ENCODE results near the gene TRAF2. TPM values are rescaled to one million over a fixed set of nuclear protein-coding genes. Genes with fewer than 3 reads are reported as not detected.

TRAF2 gene
- total RNA-seq, 4 donors from 2014 or later: 5.0 to 10.8 (median 10.6) TPM

DNA sequence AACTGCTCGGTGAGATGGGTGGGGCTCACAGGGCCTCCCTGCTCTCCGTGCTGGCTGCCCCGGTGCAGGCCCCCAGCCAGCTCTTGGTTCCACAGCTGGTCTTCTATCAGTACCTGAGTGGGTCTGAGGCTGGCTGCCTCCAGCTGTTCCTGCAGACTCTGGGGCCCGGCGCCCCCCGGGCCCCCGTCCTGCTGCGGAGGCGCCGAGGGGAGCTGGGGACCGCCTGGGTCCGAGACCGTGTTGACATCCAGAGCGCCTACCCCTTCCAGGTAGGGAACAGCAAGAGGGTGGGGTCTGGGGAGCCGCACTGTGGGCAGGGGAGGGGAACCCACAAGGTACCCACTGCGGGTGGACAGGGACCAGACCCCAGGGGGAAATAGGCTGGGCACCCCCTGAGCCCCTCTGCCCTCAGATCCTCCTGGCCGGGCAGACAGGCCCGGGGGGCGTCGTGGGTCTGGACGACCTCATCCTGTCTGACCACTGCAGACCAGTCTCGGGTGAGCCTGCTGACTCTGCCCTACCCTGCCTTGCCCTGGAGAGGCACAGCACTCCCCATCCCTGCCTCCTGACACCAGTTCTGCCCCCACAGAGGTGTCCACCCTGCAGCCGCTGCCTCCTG lies 31.4 kb upstream of the TRAF2 start:
- TF ChIP-seq EP300 (IDR thresholded peaks at IDR 0.05) (no peak), POLR2A (IDR thresholded peaks at IDR 0.05) (no peak)
- TF ChIP-seq, protein P1, sequence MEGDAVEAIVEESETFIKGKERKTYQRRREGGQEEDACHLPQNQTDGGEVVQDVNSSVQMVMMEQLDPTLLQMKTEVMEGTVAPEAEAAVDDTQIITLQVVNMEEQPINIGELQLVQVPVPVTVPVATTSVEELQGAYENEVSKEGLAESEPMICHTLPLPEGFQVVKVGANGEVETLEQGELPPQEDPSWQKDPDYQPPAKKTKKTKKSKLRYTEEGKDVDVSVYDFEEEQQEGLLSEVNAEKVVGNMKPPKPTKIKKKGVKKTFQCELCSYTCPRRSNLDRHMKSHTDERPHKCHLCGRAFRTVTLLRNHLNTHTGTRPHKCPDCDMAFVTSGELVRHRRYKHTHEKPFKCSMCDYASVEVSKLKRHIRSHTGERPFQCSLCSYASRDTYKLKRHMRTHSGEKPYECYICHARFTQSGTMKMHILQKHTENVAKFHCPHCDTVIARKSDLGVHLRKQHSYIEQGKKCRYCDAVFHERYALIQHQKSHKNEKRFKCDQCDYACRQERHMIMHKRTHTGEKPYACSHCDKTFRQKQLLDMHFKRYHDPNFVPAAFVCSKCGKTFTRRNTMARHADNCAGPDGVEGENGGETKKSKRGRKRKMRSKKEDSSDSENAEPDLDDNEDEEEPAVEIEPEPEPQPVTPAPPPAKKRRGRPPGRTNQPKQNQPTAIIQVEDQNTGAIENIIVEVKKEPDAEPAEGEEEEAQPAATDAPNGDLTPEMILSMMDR (IDR thresholded peaks at IDR 0.05): no peak
- 67 to 83% methylated on average over 11 to 13 of the region's 23 CpGs for WGBS, 2 donors
- Histone ChIP-seq H3K4me3 (no peak overlapping the region), H3K9me3 (no peaks in the 10 kb centered on the region), H3K27ac (no peak overlapping the region), H3K36me3 (peaks cover 0 to 32% (median 0%) of the 10 kb centered on the region in 3 donors), H3K4me1 (peaks cover 0 to 44% (median 14%) of the 10 kb centered on the region in 4 donors), H3K27me3 (no peaks in the 10 kb centered on the region)
- DNase-seq (ENCODE audit: low spot score in 2 of 2): no peak

GRCh38 chr9:136855461-136856078 lies 30.7 kb upstream of the TRAF2 start:
- Histone ChIP-seq H3K27me3 (no peaks in the 10 kb centered on the region), H3K27ac (no peak overlapping the region), H3K9me3 (no peaks in the 10 kb centered on the region), H3K4me3 (no peak overlapping the region), H3K4me1 (peaks cover 0 to 39% (median 8%) of the 10 kb centered on the region in 4 donors), H3K36me3 (peaks cover 0 to 33% (median 0%) of the 10 kb centered on the region in 3 donors)
- TF ChIP-seq, protein P1 (IDR thresholded peaks at IDR 0.05): no peak
- no peak for TF ChIP-seq POLR2A (IDR thresholded peaks at IDR 0.05)
- TF ChIP-seq EP300 (IDR thresholded peaks at IDR 0.05): no peak
- no peak for DNase-seq (ENCODE audit: low spot score in 2 of 2)
- 47 to 63% methylated on average over 5 to 18 of the region's 26 CpGs for WGBS, 2 donors

- no peaks in the 10 kb centered on the region for H3K9me3 ChIP-seq
- 29 to 76% methylated on average over 1 to 10 of the region's 15 CpGs for WGBS, 2 donors
- H3K4me3 ChIP-seq: no peak overlapping the region
- TF ChIP-seq, protein P1 (IDR thresholded peaks at IDR 0.05): no peak
- TF ChIP-seq POLR2A (IDR thresholded peaks at IDR 0.05): no peak
- TF ChIP-seq EP300 (IDR thresholded peaks at IDR 0.05): no peak
- peaks cover 0 to 35% (median 7%) of the 10 kb centered on the region in 4 donors for H3K4me1 ChIP-seq
- no peaks in the 10 kb centered on the region for H3K27me3 ChIP-seq
- no peak for DNase-seq (ENCODE audit: low spot score in 2 of 2)
- H3K36me3 ChIP-seq: peaks cover 0 to 33% (median 0%) of the 10 kb centered on the region in 3 donors
- H3K27ac ChIP-seq: no peak overlapping the region
These were observed 30.2 kb upstream of the TRAF2 start for GRCh38 chr9:136856079-136856476.

- TF ChIP-seq POLR2A (IDR thresholded peaks at IDR 0.05) (no peak), EP300 (IDR thresholded peaks at IDR 0.05) (no peak)
- TF ChIP-seq, protein P1 (IDR thresholded peaks at IDR 0.05): no peak
- Histone ChIP-seq H3K36me3 (peaks cover 0 to 33% (median 0%) of the 10 kb centered on the region in 3 donors), H3K4me1 (peaks cover 0 to 35% (median 7%) of the 10 kb centered on the region in 4 donors), H3K4me3 (no peak overlapping the region), H3K27ac (no peak overlapping the region), H3K27me3 (no peaks in the 10 kb centered on the region), H3K9me3 (no peaks in the 10 kb centered on the region)
- 77 to 81% methylated on average over 9 to 14 of the region's 14 CpGs for WGBS, 2 donors
- no peak for DNase-seq (ENCODE audit: low spot score in 2 of 2)
These were observed 29.7 kb upstream of the TRAF2 start for GRCh38 chr9:136856541-136857141.

DNA sequence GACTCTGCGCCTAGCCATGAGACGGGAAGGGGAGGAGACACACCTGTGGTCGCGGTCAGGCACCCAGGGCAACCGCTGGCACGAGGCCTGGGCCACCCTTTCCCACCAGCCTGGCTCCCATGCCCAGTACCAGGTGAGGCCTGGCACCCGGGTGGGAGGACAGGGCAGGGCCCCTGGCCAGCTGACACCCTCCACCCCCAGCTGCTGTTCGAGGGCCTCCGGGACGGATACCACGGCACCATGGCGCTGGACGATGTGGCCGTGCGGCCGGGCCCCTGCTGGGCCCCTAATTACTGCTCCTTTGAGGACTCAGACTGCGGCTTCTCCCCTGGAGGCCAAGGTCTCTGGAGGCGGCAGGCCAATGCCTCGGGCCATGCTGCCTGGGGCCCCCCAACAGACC lies 29.1 kb upstream of the TRAF2 start:
- H3K4me1 ChIP-seq: peaks cover 0 to 30% (median 7%) of the 10 kb centered on the region in 4 donors
- H3K27me3 ChIP-seq: no peaks in the 10 kb centered on the region
- 75 to 83% methylated on average over 12 to 18 of the region's 19 CpGs for WGBS, 2 donors
- H3K9me3 ChIP-seq: no peaks in the 10 kb centered on the region
- no peak overlapping the region for H3K27ac ChIP-seq
- H3K4me3 ChIP-seq: no peak overlapping the region
- DNase-seq (ENCODE audit: low spot score in 2 of 2): no peak
- peaks cover 0 to 38% (median 0%) of the 10 kb centered on the region in 3 donors for H3K36me3 ChIP-seq
- TF ChIP-seq EP300 (IDR thresholded peaks at IDR 0.05) (no peak), POLR2A (IDR thresholded peaks at IDR 0.05) (no peak)
- TF ChIP-seq, protein P1 (IDR thresholded peaks at IDR 0.05): no peak

Data from tibial nerve (tissue), 4 donors.